HepG2 (cell line): ENCODE results near the gene TSR1. TPM values are rescaled to one million over a fixed set of nuclear protein-coding genes. Genes with fewer than 3 reads are reported as not detected.

Source experiments
- polyA plus RNA-seq, 8 experiments: library from polyadenylated mRNA; depleted of rRNA in 3 of 8; stranded (reverse) in 7 of 8; unstranded in 1 of 8; fragments of >200 nt; fragmentation: Illumina TruSeq in 4 of 8; extraction: Trizol in 4 of 8; gene quantifications; 2 replicates each; pipeline versions ENCODE4 v1.2.1 to v1.2.3, GENCODE V29; 2011 to 2016; ENCODE audit warnings: low read depth in 4 of 8, missing spikeins in 1 of 8, mixed read lengths in 1 of 8; ENCODE audit not compliant: insufficient read depth in 1 of 8
- total RNA-seq, 5 experiments: library from RNA; depleted of rRNA; stranded (reverse); fragments of >200 nt; fragmentation: Illumina TruSeq; extraction: Trizol; gene quantifications; 2 replicates each; pipeline ENCODE4 v1.2.3, GENCODE V29; 2016; ENCODE audit warnings: low read depth in 1 of 5
- TF ChIP-seq, protein P1 (sequence below), 2 experiments: fragments of 450-650 bp in 1 of 2; sonication (generic) in 1 of 2; formaldehyde crosslinking in 1 of 2; IDR thresholded peaks; 2 replicates each; pipeline versions ENCODE4 v1.6.1 to v1.8.0; 2016 to 2022; ENCODE audit warnings: antibody characterized with exemption in 1 of 2, mild to moderate bottlenecking in 1 of 2, missing genetic modification reagents in 1 of 2

Gene TSR1
- total and polyA plus RNA-seq, 2 of the 13 experiments (the other 11 are each of a cell fraction or from before 2014, with no cell fraction given) = 7.1 to 65.8 TPM

DNA sequence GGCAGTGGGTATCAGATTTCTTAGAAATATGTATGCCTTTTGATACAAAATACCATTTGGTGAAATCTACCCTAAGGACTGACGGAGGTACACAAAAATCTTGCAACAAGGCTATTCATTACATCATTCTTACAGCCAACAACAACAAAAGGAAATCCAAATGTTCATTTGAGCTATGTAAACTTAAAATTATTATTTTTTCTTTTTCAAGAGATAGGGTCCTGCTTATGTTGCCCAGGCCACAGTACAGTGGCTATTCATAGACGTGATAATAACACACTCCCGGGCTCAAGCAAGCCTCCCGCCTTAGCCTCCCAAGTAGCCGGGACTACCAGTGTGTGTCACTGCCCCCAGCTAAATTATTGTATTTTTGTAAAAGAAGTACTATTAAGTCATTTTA, 23.5 kb downstream of the TSR1 start (continued):
- TF ChIP-seq, protein P1, sequence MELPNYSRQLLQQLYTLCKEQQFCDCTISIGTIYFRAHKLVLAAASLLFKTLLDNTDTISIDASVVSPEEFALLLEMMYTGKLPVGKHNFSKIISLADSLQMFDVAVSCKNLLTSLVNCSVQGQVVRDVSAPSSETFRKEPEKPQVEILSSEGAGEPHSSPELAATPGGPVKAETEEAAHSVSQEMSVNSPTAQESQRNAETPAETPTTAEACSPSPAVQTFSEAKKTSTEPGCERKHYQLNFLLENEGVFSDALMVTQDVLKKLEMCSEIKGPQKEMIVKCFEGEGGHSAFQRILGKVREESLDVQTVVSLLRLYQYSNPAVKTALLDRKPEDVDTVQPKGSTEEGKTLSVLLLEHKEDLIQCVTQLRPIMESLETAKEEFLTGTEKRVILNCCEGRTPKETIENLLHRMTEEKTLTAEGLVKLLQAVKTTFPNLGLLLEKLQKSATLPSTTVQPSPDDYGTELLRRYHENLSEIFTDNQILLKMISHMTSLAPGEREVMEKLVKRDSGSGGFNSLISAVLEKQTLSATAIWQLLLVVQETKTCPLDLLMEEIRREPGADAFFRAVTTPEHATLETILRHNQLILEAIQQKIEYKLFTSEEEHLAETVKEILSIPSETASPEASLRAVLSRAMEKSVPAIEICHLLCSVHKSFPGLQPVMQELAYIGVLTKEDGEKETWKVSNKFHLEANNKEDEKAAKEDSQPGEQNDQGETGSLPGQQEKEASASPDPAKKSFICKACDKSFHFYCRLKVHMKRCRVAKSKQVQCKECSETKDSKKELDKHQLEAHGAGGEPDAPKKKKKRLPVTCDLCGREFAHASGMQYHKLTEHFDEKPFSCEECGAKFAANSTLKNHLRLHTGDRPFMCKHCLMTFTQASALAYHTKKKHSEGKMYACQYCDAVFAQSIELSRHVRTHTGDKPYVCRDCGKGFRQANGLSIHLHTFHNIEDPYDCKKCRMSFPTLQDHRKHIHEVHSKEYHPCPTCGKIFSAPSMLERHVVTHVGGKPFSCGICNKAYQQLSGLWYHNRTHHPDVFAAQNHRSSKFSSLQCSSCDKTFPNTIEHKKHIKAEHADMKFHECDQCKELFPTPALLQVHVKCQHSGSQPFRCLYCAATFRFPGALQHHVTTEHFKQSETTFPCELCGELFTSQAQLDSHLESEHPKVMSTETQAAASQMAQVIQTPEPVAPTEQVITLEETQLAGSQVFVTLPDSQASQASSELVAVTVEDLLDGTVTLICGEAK (IDR thresholded peaks at IDR 0.05) = no peak
- TF ChIP-seq, protein P1 (CRISPR knock-in tag; IDR thresholded peaks at IDR 0.05) = no peak
